ENCODE measurements around the gene DLEC1. TPM values are rescaled to one million over a fixed set of nuclear protein-coding genes. Genes with fewer than 3 reads are reported as not detected.

The DLEC1 gene
- polyA plus RNA-seq, 3 donors: 0.22 to 0.71 (median 0.34) TPM

Other genes starting within 250 kb of the DLEC1 start
- 10 to 100 TPM in 2 of 3 donors, 1 to 10 TPM in 1; 6.5 to 29.6 (median 10.5) TPM for gene CTDSPL, start 177.3 kb upstream of the DLEC1 start, polyA plus RNA-seq
- gene VILL, start 48.4 kb upstream of the DLEC1 start, polyA plus RNA-seq: 10 to 100 TPM in 2 of 3 donors, 1 to 10 TPM in 1; 3.0 to 13.8 (median 11.5) TPM
- gene PLCD1, start 9.6 kb upstream of the DLEC1 start, polyA plus RNA-seq: 10 to 100 TPM in 2 of 3 donors, 1 to 10 TPM in 1; 8.3 to 22.5 (median 12.0) TPM
- gene ACAA1, start 97.9 kb downstream of the DLEC1 start, polyA plus RNA-seq: 10 to 100 TPM; 55.3 to 84.9 (median 67.1) TPM
- 10 to 100 TPM; 11.9 to 37.7 (median 35.8) TPM for gene MYD88, start 99.5 kb downstream of the DLEC1 start, polyA plus RNA-seq
- 10 to 100 TPM in 2 of 3 donors, 1 to 10 TPM in 1; 7.3 to 17.7 (median 11.0) TPM for gene OXSR1, start 126.3 kb downstream of the DLEC1 start, polyA plus RNA-seq
- under 1 TPM in 2 of 3 donors, not detected in 1; 0.03 to 0.06 TPM for gene SLC22A13, start 226.6 kb downstream of the DLEC1 start, polyA plus RNA-seq
- under 1 TPM; 0.07 to 0.16 (median 0.11) TPM for gene SLC22A14, start 243.1 kb downstream of the DLEC1 start, polyA plus RNA-seq